ENCODE results near the gene MTCH1. TPM values are rescaled to one million over a fixed set of nuclear protein-coding genes. Genes with fewer than 3 reads are reported as not detected.
A peak's percentile ranks its signal among the peaks of the same experiment; 100 is the strongest.

MTCH1 gene
- total RNA-seq (2022) (170 and 178 TPM in 2 replicates), Bru-seq, nascent RNA (percentile 83 among the genes with signal in this experiment), BruChase-seq, experiment 1, labeled RNA remaining after a 2-hour chase (percentile 88 among the genes with signal in this experiment), BruChase-seq, experiment 2, labeled RNA remaining after a 6-hour chase (percentile 92 among the genes with signal in this experiment)
- long read RNA-seq, transcript MTCH1-202 (12 exons, 2,057 nt): major isoform, 303 of 672 reads
- long read RNA-seq, transcript MTCH1-204 (11 exons, 1,572 nt): minor isoform, 7 of 672 reads
- long read RNA-seq, transcript MTCH1-201 (12 exons, 2,006 nt): major isoform, 303 of 672 reads
- long read RNA-seq, partial matches to known transcripts: 25 of 672 reads
- long read RNA-seq, other reads (novel, unspliced or antisense): 34 of 672 reads

DNA sequence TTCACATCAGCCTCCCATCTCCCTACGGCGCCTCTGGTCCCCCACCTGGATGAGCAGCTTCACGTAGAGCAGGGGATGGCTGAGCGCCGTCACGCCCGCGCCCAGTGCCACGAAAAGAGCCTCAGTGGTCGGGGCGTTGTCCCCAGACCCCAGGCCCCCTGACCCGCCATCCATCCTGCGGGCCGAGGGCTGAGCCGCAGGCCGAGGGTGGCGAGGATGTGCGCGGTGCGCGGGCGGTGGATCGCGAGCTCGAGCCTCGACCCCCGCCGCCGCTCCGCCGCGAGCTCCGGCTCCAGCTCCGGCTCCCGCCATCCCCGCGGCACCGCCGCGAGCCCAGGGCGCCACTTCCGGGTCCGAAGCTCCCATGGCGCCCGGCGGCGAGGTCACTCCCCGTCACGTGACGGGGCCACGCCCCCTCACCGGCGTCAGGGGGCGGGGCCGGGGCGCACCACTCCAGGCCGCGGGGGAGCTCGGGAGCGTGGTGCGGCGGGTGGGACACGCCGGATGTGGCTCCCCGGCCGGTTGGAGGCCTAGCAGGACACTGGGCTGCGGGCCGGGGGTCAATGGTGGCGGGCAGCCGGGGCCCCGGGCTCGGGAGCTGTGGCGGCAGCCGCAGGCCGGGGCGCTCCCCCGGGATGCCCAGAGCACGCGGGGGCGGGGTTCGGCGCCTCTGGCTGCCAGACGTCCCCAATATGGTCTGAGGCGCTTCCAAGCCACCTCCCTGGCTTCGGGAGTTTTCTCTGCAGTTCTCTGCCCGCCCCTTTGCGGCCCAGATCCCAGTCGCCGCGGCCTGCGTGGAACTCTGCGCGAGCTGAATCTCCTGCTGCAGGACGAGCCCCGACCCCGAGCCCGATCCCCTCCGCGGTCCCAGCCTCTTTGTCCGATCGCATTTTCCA, at the start of gene MTCH1:
Gene MTCH1, minus strand, starts transcription at position 389 of the 896 bp plus-strand sequence. Its CDS starts 23 bp downstream, at position 366.
- peaks cover 19% of the 10 kb centered on the region for H3K36me3 Mint-ChIP-seq (ENCODE audit: insufficient read depth, unreplicated experiment)
- CTCF ChIA-PET: interaction anchor here (0.6 to 1.8 kb wide), 6 partner anchors 21 to 224 kb away, joined by 3 to 28 read pairs (median 4); no protein-coding TSS in a partner anchor
- no TSS peak for BruUV-seq (replicated peaks)

GRCh38 chr6:37033819-37034795, 48.1 kb upstream of the MTCH1 start:
- ChIA-PET CTCF (interaction anchor here (0.6 kb wide), 1 partner anchor 15 kb away, joined by 5 read pairs; no protein-coding TSS in a partner anchor), POLR2A (no interaction called here)
- Mint-ChIP-seq H3K4me3 (ENCODE audit: unreplicated experiment) (no peak overlapping the region), H3K4me1 (ENCODE audit: low read depth, unreplicated experiment) (peaks cover 7% of the 10 kb centered on the region), H3K27me3 (ENCODE audit: insufficient read depth, unreplicated experiment) (no peaks in the 10 kb centered on the region), H3K9me3 (ENCODE audit: unreplicated experiment) (no peaks in the 10 kb centered on the region), H3K27ac (ENCODE audit: unreplicated experiment) (no peak overlapping the region), H3K36me3 (ENCODE audit: insufficient read depth, unreplicated experiment) (no peaks in the 10 kb centered on the region)
- Histone ChIP-seq H3K9me3 (0 out of 2 replicates have a peak, but pooled peaks cover 4% of the 10 kb centered on the region), H3K27me3 (replicated peaks; ENCODE audit: control insufficient read depth, insufficient read depth, low read length) (no peaks in the 10 kb centered on the region), H3K4me1 (0 out of 2 replicates have a peak, but pooled peaks cover 4% of the 10 kb centered on the region), H3K36me3 (ENCODE audit: control insufficient read depth, insufficient read depth, low read length) (no peaks in the 10 kb centered on the region), H3K4me3 (ENCODE audit: low read depth, low read length) (no peak overlapping the region)
- no peak for DNase-seq
- BruUV-seq (replicated peaks): no TSS peak
- TF ChIP-seq, protein P1, sequence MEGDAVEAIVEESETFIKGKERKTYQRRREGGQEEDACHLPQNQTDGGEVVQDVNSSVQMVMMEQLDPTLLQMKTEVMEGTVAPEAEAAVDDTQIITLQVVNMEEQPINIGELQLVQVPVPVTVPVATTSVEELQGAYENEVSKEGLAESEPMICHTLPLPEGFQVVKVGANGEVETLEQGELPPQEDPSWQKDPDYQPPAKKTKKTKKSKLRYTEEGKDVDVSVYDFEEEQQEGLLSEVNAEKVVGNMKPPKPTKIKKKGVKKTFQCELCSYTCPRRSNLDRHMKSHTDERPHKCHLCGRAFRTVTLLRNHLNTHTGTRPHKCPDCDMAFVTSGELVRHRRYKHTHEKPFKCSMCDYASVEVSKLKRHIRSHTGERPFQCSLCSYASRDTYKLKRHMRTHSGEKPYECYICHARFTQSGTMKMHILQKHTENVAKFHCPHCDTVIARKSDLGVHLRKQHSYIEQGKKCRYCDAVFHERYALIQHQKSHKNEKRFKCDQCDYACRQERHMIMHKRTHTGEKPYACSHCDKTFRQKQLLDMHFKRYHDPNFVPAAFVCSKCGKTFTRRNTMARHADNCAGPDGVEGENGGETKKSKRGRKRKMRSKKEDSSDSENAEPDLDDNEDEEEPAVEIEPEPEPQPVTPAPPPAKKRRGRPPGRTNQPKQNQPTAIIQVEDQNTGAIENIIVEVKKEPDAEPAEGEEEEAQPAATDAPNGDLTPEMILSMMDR (IDR thresholded peaks at IDR 0.05; ENCODE audit: insufficient read depth in 1 of 2, low read depth in 1 of 2, low read length in 1 of 2, severe bottlenecking in 1 of 2, unreplicated experiment in 1 of 2): no peak
- intact Hi-C loops (cut with micrococcal nuclease; ENCODE audit: unreplicated experiment): no loop called here

More for the DNA sequence above, at the start of gene MTCH1:
- intact Hi-C loops (cut with micrococcal nuclease; ENCODE audit: unreplicated experiment): loop anchor here (1.0 to 2.0 kb wide), 2 partner anchors 33 to 101 kb away; partner anchors contain the start of gene C6orf89
- H3K9me3 ChIP-seq: no peaks in the 10 kb centered on the region
- Mint-ChIP-seq H3K4me1 (ENCODE audit: low read depth, unreplicated experiment) (peaks cover 12% of the 10 kb centered on the region), H3K27me3 (ENCODE audit: insufficient read depth, unreplicated experiment) (no peaks in the 10 kb centered on the region), H3K27ac (ENCODE audit: unreplicated experiment) (peak within 1 kb of the TSS; percentile 94), H3K4me3 (ENCODE audit: unreplicated experiment) (no peak within 1 kb of the TSS), H3K9me3 (ENCODE audit: unreplicated experiment) (no peaks in the 10 kb centered on the region)
- H3K27me3 ChIP-seq (replicated peaks; ENCODE audit: control insufficient read depth, insufficient read depth, low read length): no peaks in the 10 kb centered on the region
- TF ChIP-seq, protein P1 (IDR thresholded peaks at IDR 0.05; ENCODE audit: insufficient read depth in 1 of 2, low read depth in 1 of 2, low read length in 1 of 2, severe bottlenecking in 1 of 2, unreplicated experiment in 1 of 2): no peak
- peak within 1 kb of the TSS; percentile 98 for H3K4me3 ChIP-seq (ENCODE audit: low read depth, low read length)
- no peaks in the 10 kb centered on the region for H3K36me3 ChIP-seq (ENCODE audit: control insufficient read depth, insufficient read depth, low read length)
- POLR2A ChIA-PET: interaction anchor here (0.6 to 1.5 kb wide), 15 partner anchors 20 to 1431 kb away, joined by 3 to 13 read pairs (median 4); partner anchors contain the start of genes FGD2 and PPIL1
- DNase-seq: peak; percentile 84 to 93
- peaks cover 6% of the 10 kb centered on the region; the same call in 1 of the 2 replicates for H3K4me1 ChIP-seq
